Heart right ventricle (tissue), 16 donors: ENCODE data around the gene NOP14. TPM values are rescaled to one million over a fixed set of nuclear protein-coding genes. Genes with fewer than 3 reads are reported as not detected.
"Not testable (repeated sequence)": the region's sequence is repeated elsewhere in the genome, so short reads cannot be mapped to it uniquely, and the experiment has no call there.

Experiments used
- ATAC-seq, 8 donors: fragments of 200-7000 bp; cut with Tn5 transposase; one replicate each; pipeline ENCODE4 v1.9.1; 2020; ENCODE audit warnings: mild to moderate bottlenecking in 8 of 8, moderate library complexity in 8 of 8, moderate number of reproducible peaks in 1 of 8
- DNase-seq, 2 donors: peaks; one replicate each; pipeline ENCODE4 v3.0.0-alpha.2; 2020
- H3K27ac ChIP-seq, 10 donors: fragments of 200-600 bp; sonication (generic) in 2 of 10; one replicate each; pipeline versions ENCODE4 v1.5.0 to v1.8.0; 2020 to 2022; ENCODE audit warnings: mild to moderate bottlenecking in 3 of 10
- H3K27me3 ChIP-seq, 7 donors: fragments of 200-600 bp; one replicate each; pipeline ENCODE4 v1.8.0; 2021 to 2022; ENCODE audit warnings: mild to moderate bottlenecking in 2 of 7
- H3K36me3 ChIP-seq, 9 donors: fragments of 200-600 bp; sonication (generic) in 1 of 9; one replicate each; pipeline versions ENCODE4 v1.5.0 to v1.8.0; 2020 to 2022; ENCODE audit warnings: mild to moderate bottlenecking in 2 of 9
- H3K4me1 ChIP-seq, 9 donors: fragments of 200-600 bp; sonication (generic) in 1 of 9; one replicate each; pipeline versions ENCODE4 v1.5.0 to v1.8.0; 2020 to 2022; ENCODE audit warnings: mild to moderate bottlenecking in 4 of 9
- H3K4me3 ChIP-seq, 10 donors: fragments of 200-600 bp; sonication (generic) in 2 of 10; one replicate each; pipeline versions ENCODE4 v1.5.0 to v1.8.0; 2020 to 2022; ENCODE audit warnings: mild to moderate bottlenecking in 7 of 10, moderate library complexity in 2 of 10
- H3K9me3 ChIP-seq, 11 donors: fragments of 200-600 bp in 10 of 11; sonication (generic) in 2 of 11; one replicate each; pipeline versions ENCODE4 v1.5.0 to v1.8.0; 2013 to 2022; ENCODE audit warnings: mild to moderate bottlenecking in 2 of 11, control low read depth in 1 of 11, moderate library complexity in 1 of 11
- CTCF ChIP-seq, 9 donors: fragments of 200-600 bp; sonication (generic) in 2 of 9; IDR thresholded peaks; one replicate each; pipeline versions ENCODE4 v1.5.0 to v1.8.0; 2021 to 2022; ENCODE audit warnings: antibody characterized with exemption in 9 of 9, mild to moderate bottlenecking in 5 of 9, moderate library complexity in 1 of 9
- WGBS, 2 donors: extraction: QIAGEN DNeasy Blood & Tissue Kit; methylation state at CpG; one replicate each; pipeline ENCODE4 v1.1.7; 2013; ENCODE audit warnings: inconsistent platforms in 1 of 2; 5-methylcytosine and 5-hydroxymethylcytosine counted together
- intact Hi-C, 10 donors: fragments of 100-400 bp; cut with DNase I; formaldehyde crosslinking; loops; one replicate each; pipeline versions ENCODE4 v1.11.1 to v1.14.2; 2022
- polyA plus RNA-seq, 2 donors: library from polyadenylated mRNA; stranded (reverse); fragments of 200-250 nt; gene quantifications; one replicate each; pipeline ENCODE4 v1.2.3, GENCODE V29; 2013
- total RNA-seq, 10 donors: library from RNA; stranded (reverse); fragmentation: NEBNext Ultra II Directional in 3 of 10; extraction: Animal tissue kit (Norgen Biotek cat#: 25700) in 3 of 10; gene quantifications; one replicate each; pipeline versions ENCODE4 v1.2.1 to v1.2.4, GENCODE V29; 2021 to 2023
- donor health status: Arrhythmogenic right ventricular cardiomyopathy.
- donor health status: ischemic (EF 13 %, LVEDD 7.1; RV severe dilation, severe dysfunction).
- donor health status: healthy with polysubstance abuse.
- donor health status: DM: no; HTN: yes; CAD: no.
- donor health status: DM: no; HTN: no; CAD: no.
- donor health status: ischemic (EF 25% LVEDD 6.9; RV normal size, moderate dysfunction).
- donor health status: ischemic (EF 25% LVEDD 5.7; RV mildly dilated, moderate dysfunction).
- donor health status: healthy.
- donor health status: DM: yes; HTN: yes; CAD: no.
- donor health status: Ischemic cardiomyopathy.
- donor health status: ischemic (EF 35%, LVEDD 5.7; RV mildly dilated, moderate dysfunction).
- donor health status: nonischemic (EF 11% LVEDD 7.7; RV severe dilation, severe dysfunction).
- donor health status: DM: yes; HTN: yes; CAD: no.
- donor health status: PGD.
- donor health status: ischemic (EF 29% LVEDD 5.4; RV normal size, mild dysfunction).
- donor health status: nonischemic (EF 23%, LVEDD 6.1; RV moderate dilation, normal function).

NOP14 gene
- total and polyA plus RNA-seq, 12 donors = 12.4 to 24.0 (median 17.3) TPM

GRCh38 chr4:2995546-2996265, 32.5 kb upstream of the NOP14 start:
- Histone ChIP-seq H3K9me3 (no peaks in the 10 kb centered on the region), H3K27ac (no peak overlapping the region), H3K36me3 (peaks cover 0 to 6% (median 0%) of the 10 kb centered on the region in 9 donors), H3K4me3 (no peak overlapping the region), H3K27me3 (no peaks in the 10 kb centered on the region), H3K4me1 (no peaks in the 10 kb centered on the region)
- 76 to 83% methylated on average over 4 of the region's 4 CpGs for WGBS, 2 donors
- DNase-seq (no peak), ATAC-seq (no peak)
- no peak for TF ChIP-seq CTCF (IDR thresholded peaks at IDR 0.05)
- intact Hi-C loops = no loop called here

- 97 to 98% methylated on average over 4 of the region's 4 CpGs for WGBS, 2 donors
- H3K36me3 ChIP-seq = peaks cover 0 to 6% (median 0%) of the 10 kb centered on the region in 9 donors
- no peak overlapping the region for H3K4me3 ChIP-seq
- ATAC-seq (no peak), DNase-seq (no peak)
- no peaks in the 10 kb centered on the region for H3K9me3 ChIP-seq
- no peaks in the 10 kb centered on the region for H3K27me3 ChIP-seq
- no peak overlapping the region for H3K27ac ChIP-seq
- H3K4me1 ChIP-seq = no peaks in the 10 kb centered on the region
- intact Hi-C loops = no loop called here
- TF ChIP-seq CTCF (IDR thresholded peaks at IDR 0.05) = no peak
These were observed 31.7 kb upstream of the NOP14 start for GRCh38 chr4:2994917-2995316.

GRCh38 chr4:2991243-2991642, 28.0 kb upstream of the NOP14 start:
- WGBS, 2 donors = 91 to 92% methylated on average over 4 of the region's 4 CpGs
- ATAC-seq = no peak
- no peaks in the 10 kb centered on the region for H3K4me1 ChIP-seq

GRCh38 chr4:2983715-2984114, 20.5 kb upstream of the NOP14 start:
- H3K4me3 ChIP-seq, H3K36me3 ChIP-seq, ATAC-seq, intact Hi-C loops, H3K27ac ChIP-seq, H3K27me3 ChIP-seq, DNase-seq, H3K4me1 ChIP-seq: not testable (repeated sequence)
- peaks cover 0 to 14% (median 6%) of the 10 kb centered on the region in 11 donors for H3K9me3 ChIP-seq
- 88 to 92% methylated on average over 7 of the region's 7 CpGs for WGBS, 2 donors

More at GRCh38 chr4:2991243-2991642, 28.0 kb upstream of the NOP14 start:
- intact Hi-C loops = no loop called here
- Histone ChIP-seq H3K27me3 (no peaks in the 10 kb centered on the region), H3K9me3 (no peaks in the 10 kb centered on the region), H3K27ac (no peak overlapping the region), H3K36me3 (peaks cover 0 to 6% (median 0%) of the 10 kb centered on the region in 9 donors), H3K4me3 (no peak overlapping the region)
- no peak for DNase-seq
- TF ChIP-seq CTCF (IDR thresholded peaks at IDR 0.05) = no peak

- intact Hi-C loops = no loop called here
- no peak for TF ChIP-seq CTCF (IDR thresholded peaks at IDR 0.05)
- H3K4me3 ChIP-seq = no peak overlapping the region
- H3K9me3 ChIP-seq = peaks cover 0 to 14% (median 6%) of the 10 kb centered on the region in 11 donors
- DNase-seq (no peak), ATAC-seq (peak in 1 of 8 donors; percentile 51)
- no peaks in the 10 kb centered on the region for H3K36me3 ChIP-seq
- H3K27ac ChIP-seq = no peak overlapping the region
- H3K27me3 ChIP-seq = no peaks in the 10 kb centered on the region
- H3K4me1 ChIP-seq = peaks cover 0 to 14% (median 0%) of the 10 kb centered on the region in 9 donors
- WGBS, 2 donors = 87 to 91% methylated on average over 4 of the region's 4 CpGs
These were observed 18.8 kb upstream of the NOP14 start for GRCh38 chr4:2982012-2982411.
